ENCODE measurements around the gene SNX15. TPM values are rescaled to one million over a fixed set of nuclear protein-coding genes. Genes with fewer than 3 reads are reported as not detected.

Gene SNX15
- total RNA-seq, 1 experiment from 2014 or later: 34.7 TPM

DNA sequence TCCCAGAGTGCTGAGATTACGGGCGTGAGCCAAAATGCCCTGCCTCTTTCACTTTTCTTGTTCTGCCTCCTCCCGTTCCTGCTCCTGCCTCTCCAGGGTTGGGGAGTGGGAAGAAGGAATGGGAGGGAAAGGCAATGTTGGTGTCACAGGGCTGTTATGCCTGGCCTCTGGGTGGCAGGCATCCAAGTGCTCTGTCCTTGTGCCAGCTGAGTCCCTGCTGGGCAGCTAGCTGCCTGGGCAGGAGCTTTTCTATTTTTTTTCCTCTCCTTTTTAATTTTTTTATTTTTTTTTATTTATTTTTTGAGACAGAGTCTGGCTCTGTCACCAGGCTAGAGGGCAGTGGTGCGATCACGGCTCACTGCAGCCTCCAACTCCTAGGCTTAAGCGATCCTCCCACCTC is 9.7 kb downstream of the SNX15 start:
- Histone ChIP-seq H3K27me3 (replicated peaks; ENCODE audit: insufficient read depth, low read depth, low read length, poor library complexity) (no peaks in the 10 kb centered on the region), H3K4me3 (ENCODE audit: low read depth, low read length, poor library complexity, severe bottlenecking) (no peak overlapping the region), H3K36me3 (ENCODE audit: insufficient read depth, low read length, poor library complexity, severe bottlenecking) (no peaks in the 10 kb centered on the region), H3K27ac (ENCODE audit: low read depth, low read length, poor library complexity, severe bottlenecking) (no peak overlapping the region), H3K9me3 (ENCODE audit: low read depth, low read length, poor library complexity, severe bottlenecking) (no peaks in the 10 kb centered on the region), H3K4me1 (ENCODE audit: insufficient read depth, low read length, poor library complexity, severe bottlenecking) (peaks cover 7% of the 10 kb centered on the region)
- POLR2A ChIA-PET (ENCODE audit: low non-redundant PET): no interaction called here
- no peak for DNase-seq (ENCODE audit: low spot score)
- intact Hi-C loops (cut with micrococcal nuclease; ENCODE audit: unreplicated experiment): no loop called here
- no TSS peak for BruUV-seq (replicated peaks)
- TF ChIP-seq, protein P1, sequence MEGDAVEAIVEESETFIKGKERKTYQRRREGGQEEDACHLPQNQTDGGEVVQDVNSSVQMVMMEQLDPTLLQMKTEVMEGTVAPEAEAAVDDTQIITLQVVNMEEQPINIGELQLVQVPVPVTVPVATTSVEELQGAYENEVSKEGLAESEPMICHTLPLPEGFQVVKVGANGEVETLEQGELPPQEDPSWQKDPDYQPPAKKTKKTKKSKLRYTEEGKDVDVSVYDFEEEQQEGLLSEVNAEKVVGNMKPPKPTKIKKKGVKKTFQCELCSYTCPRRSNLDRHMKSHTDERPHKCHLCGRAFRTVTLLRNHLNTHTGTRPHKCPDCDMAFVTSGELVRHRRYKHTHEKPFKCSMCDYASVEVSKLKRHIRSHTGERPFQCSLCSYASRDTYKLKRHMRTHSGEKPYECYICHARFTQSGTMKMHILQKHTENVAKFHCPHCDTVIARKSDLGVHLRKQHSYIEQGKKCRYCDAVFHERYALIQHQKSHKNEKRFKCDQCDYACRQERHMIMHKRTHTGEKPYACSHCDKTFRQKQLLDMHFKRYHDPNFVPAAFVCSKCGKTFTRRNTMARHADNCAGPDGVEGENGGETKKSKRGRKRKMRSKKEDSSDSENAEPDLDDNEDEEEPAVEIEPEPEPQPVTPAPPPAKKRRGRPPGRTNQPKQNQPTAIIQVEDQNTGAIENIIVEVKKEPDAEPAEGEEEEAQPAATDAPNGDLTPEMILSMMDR (conservative IDR thresholded peaks at IDR 0.05; ENCODE audit: low read depth, low read length): no peak
- no peak for TF ChIP-seq EZH2 (IDR thresholded peaks at IDR 0.05; ENCODE audit: borderline replicate concordance, low read depth, low read length, poor library complexity, severe bottlenecking)
- CTCF ChIA-PET: no interaction called here

DNA sequence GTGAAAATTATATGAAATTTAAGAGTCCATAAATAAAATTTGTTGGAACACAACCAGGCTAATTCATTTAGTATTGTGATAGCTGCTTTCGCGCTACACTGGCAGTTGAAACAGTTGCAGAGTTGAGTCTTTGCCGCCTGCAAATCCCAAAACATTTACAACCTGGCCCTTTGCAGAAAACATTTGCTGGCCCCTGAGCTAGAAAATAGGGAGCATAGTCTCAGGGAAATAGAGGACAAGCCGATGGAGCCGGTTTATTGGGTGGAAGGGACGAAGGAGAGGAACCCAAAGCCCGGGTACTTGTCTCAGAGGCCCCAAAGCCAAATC is 13.2 kb downstream of the SNX15 start:
- CTCF ChIA-PET: interaction anchor here (0.5 kb wide), 1 partner anchor 12 kb away, joined by 5 read pairs; no protein-coding TSS in a partner anchor
- no peaks in the 10 kb centered on the region for H3K9me3 ChIP-seq (ENCODE audit: low read depth, low read length, poor library complexity, severe bottlenecking)
- peaks cover 20% of the 10 kb centered on the region for H3K36me3 ChIP-seq (ENCODE audit: insufficient read depth, low read length, poor library complexity, severe bottlenecking)
- intact Hi-C loops (cut with micrococcal nuclease; ENCODE audit: unreplicated experiment): no loop called here
- TF ChIP-seq, protein P1 (conservative IDR thresholded peaks at IDR 0.05; ENCODE audit: low read depth, low read length): no peak
- no peak for TF ChIP-seq EZH2 (IDR thresholded peaks at IDR 0.05; ENCODE audit: borderline replicate concordance, low read depth, low read length, poor library complexity, severe bottlenecking)
- BruUV-seq (replicated peaks): no TSS peak
- H3K27me3 ChIP-seq (replicated peaks; ENCODE audit: insufficient read depth, low read depth, low read length, poor library complexity): no peaks in the 10 kb centered on the region
- DNase-seq (ENCODE audit: low spot score): no peak
- POLR2A ChIA-PET (ENCODE audit: low non-redundant PET): interaction anchor here (0.6 kb wide), 1 partner anchor 293 kb away, joined by 12 read pairs; the partner anchor contains the start of gene DPF2
- peak overlapping the region; percentile 91 for H3K4me3 ChIP-seq (ENCODE audit: low read depth, low read length, poor library complexity, severe bottlenecking)
- H3K27ac ChIP-seq (ENCODE audit: low read depth, low read length, poor library complexity, severe bottlenecking): peak overlapping the region; percentile 94
- peaks cover 7% of the 10 kb centered on the region for H3K4me1 ChIP-seq (ENCODE audit: insufficient read depth, low read length, poor library complexity, severe bottlenecking)

DNA sequence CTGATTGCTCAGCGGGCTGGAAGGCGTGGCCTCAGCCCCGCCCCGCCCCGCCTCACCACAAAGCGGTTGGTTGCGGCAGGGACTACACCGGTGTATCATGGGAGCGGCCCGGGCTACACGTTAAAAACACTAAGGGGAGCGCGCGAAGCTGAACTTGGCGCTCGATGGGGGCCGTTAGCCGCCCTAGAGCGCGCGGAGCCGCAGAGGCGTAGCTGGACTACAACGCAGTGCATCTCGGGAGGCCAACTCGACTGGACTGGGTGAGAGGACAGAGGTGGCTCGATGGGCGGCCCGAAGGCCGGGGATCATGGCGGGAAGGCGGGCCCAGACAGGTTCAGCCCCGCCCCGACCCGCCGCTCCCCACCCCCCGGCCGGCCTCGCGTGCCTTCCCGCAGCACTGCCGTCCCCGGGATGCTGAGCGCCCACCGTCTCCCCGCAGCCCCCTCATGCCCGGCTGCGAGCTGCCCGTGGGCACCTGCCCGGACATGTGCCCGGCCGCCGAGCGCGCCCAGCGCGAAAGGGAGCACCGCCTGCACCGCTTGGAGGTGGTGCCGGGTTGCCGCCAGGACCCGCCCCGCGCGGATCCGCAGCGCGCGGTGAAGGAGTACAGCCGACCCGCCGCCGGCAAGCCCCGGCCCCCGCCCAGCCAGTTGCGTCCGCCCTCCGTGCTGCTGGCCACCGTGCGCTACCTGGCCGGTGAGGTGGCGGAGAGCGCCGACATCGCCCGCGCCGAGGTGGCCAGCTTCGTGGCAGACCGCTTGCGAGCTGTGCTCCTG is 13.8 kb downstream of the SNX15 start, which contains the start of gene SAC3D1:
Gene SAC3D1, plus strand, starts transcription at position 364 of the 776 bp plus-strand sequence. Its CDS starts 83 bp downstream, at position 447.
- BruUV-seq (replicated peaks): no TSS peak
- peaks cover 7% of the 10 kb centered on the region for H3K4me1 ChIP-seq (ENCODE audit: insufficient read depth, low read length, poor library complexity, severe bottlenecking)
- intact Hi-C loops (cut with micrococcal nuclease; ENCODE audit: unreplicated experiment): no loop called here
- peak within 1 kb of the TSS; percentile 94 for H3K27ac ChIP-seq (ENCODE audit: low read depth, low read length, poor library complexity, severe bottlenecking)
- TF ChIP-seq EZH2 (IDR thresholded peaks at IDR 0.05; ENCODE audit: borderline replicate concordance, low read depth, low read length, poor library complexity, severe bottlenecking): no peak
- TF ChIP-seq, protein P1 (conservative IDR thresholded peaks at IDR 0.05; ENCODE audit: low read depth, low read length): no peak
- no peaks in the 10 kb centered on the region for H3K27me3 ChIP-seq (replicated peaks; ENCODE audit: insufficient read depth, low read depth, low read length, poor library complexity)
- POLR2A ChIA-PET (ENCODE audit: low non-redundant PET): interaction anchor here (0.6 kb wide), 1 partner anchor 292 kb away, joined by 12 read pairs; the partner anchor contains the start of gene DPF2
- H3K36me3 ChIP-seq (ENCODE audit: insufficient read depth, low read length, poor library complexity, severe bottlenecking): peaks cover 23% of the 10 kb centered on the region
- peak within 1 kb of the TSS; percentile 91 for H3K4me3 ChIP-seq (ENCODE audit: low read depth, low read length, poor library complexity, severe bottlenecking)
- DNase-seq (ENCODE audit: low spot score): peak; percentile 99
- no peaks in the 10 kb centered on the region for H3K9me3 ChIP-seq (ENCODE audit: low read depth, low read length, poor library complexity, severe bottlenecking)
- CTCF ChIA-PET: interaction anchor here (0.5 kb wide), 1 partner anchor 13 kb away, joined by 5 read pairs; no protein-coding TSS in a partner anchor

All from A673 (cell line).